Activated CD4-positive, alpha-beta T cell treated with anti-CD3 and anti-CD28 coated beads, Interleukin-2, Interleukin-6, amounts not matched to agents 100 ng/mL and 50 ng/mL, durations not matched to agents 16 hours and 8 hours (primary cell): ENCODE measurements around the gene CAMTA1.
"Not testable (repeated sequence)": the region's sequence is repeated elsewhere in the genome, so short reads cannot be mapped to it uniquely, and the experiment has no call there.

Experiments used
- DNase-seq: peaks from one replicate; pipeline ENCODE4 v3.0.0-alpha.2; 2020

The CAMTA1 gene

GRCh38 chr1:7703321-7704213, 918.3 kb downstream of the CAMTA1 start:
- DNase-seq: no peak

- DNase-seq: peak; percentile 94
These were observed 919.2 kb downstream of the CAMTA1 start for GRCh38 chr1:7704214-7705047.

- DNase-seq: peak; percentile 4
These were observed 920.0 kb downstream of the CAMTA1 start for GRCh38 chr1:7705048-7705907.

GRCh38 chr1:7705908-7706216, 920.6 kb downstream of the CAMTA1 start:
- DNase-seq: no peak

GRCh38 chr1:7707527-7707926, 922.3 kb downstream of the CAMTA1 start:
- DNase-seq: no peak

- not testable (repeated sequence) for DNase-seq
These were observed 922.8 kb downstream of the CAMTA1 start for GRCh38 chr1:7708065-7708464.

- no peak for DNase-seq
These were observed 925.6 kb downstream of the CAMTA1 start for GRCh38 chr1:7710859-7711258.

GRCh38 chr1:7712731-7713323, 927.6 kb downstream of the CAMTA1 start:
- no peak for DNase-seq

GRCh38 chr1:7716506-7716905, 931.3 kb downstream of the CAMTA1 start:
- DNase-seq: no peak

GRCh38 chr1:7717748-7718368, 932.6 kb downstream of the CAMTA1 start:
- no peak for DNase-seq

- DNase-seq: no peak
These were observed 934.3 kb downstream of the CAMTA1 start for GRCh38 chr1:7719468-7720094.

- no peak for DNase-seq
These were observed 936.9 kb downstream of the CAMTA1 start for GRCh38 chr1:7721940-7722669.

GRCh38 chr1:7722670-7723012, 937.4 kb downstream of the CAMTA1 start:
- no peak for DNase-seq

GRCh38 chr1:7726623-7727022, 941.4 kb downstream of the CAMTA1 start:
- DNase-seq: no peak

GRCh38 chr1:7727809-7728471, 942.7 kb downstream of the CAMTA1 start:
- no peak for DNase-seq

- DNase-seq: no peak
These were observed 944.5 kb downstream of the CAMTA1 start for GRCh38 chr1:7729761-7730160.

- DNase-seq: no peak
These were observed 947.1 kb downstream of the CAMTA1 start for GRCh38 chr1:7732331-7732730.

GRCh38 chr1:7733276-7733675, 948.0 kb downstream of the CAMTA1 start:
- DNase-seq: no peak

- DNase-seq: no peak
These were observed 952.8 kb downstream of the CAMTA1 start for GRCh38 chr1:7738044-7738443.

- DNase-seq: no peak
These were observed 958.1 kb downstream of the CAMTA1 start for GRCh38 chr1:7743346-7743745.

- no peak for DNase-seq
These were observed 959.6 kb downstream of the CAMTA1 start for GRCh38 chr1:7744882-7745281.
